Activated naive CD8-positive, alpha-beta T cell treated with anti-CD3 and anti-CD28 coated beads, Interleukin-2, amount 50 U/mL, for 16 hours (primary cell): Measurements from ENCODE around the gene ANKRD55.
"Not testable (repeated sequence)": the region's sequence is repeated elsewhere in the genome, so short reads cannot be mapped to it uniquely, and the experiment has no call there.

Source experiments
- DNase-seq: peaks from one replicate; pipeline ENCODE4 v3.0.0-alpha.2; 2020; ENCODE audit warnings: low read depth, low spot score

ANKRD55 gene

DNA sequence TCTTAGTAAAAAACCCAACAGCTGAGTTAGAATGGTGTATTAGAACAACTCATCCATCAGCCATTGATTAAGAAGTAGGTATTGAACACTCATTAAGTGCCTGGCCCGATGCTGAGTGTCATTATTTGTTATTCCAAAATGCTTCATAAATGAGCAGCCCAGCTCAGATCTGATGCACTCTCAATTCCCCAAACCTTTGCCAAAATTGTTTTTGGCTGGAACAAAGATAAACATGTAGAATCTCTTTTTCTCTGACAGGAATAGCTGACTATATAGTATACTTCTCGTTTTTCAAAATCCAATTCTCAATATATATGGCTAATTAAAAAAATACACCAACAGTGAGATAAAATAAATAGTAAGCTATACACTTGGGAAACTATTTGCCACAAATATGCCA is 20.0 kb upstream of the ANKRD55 start:
- DNase-seq, result no peak

DNA sequence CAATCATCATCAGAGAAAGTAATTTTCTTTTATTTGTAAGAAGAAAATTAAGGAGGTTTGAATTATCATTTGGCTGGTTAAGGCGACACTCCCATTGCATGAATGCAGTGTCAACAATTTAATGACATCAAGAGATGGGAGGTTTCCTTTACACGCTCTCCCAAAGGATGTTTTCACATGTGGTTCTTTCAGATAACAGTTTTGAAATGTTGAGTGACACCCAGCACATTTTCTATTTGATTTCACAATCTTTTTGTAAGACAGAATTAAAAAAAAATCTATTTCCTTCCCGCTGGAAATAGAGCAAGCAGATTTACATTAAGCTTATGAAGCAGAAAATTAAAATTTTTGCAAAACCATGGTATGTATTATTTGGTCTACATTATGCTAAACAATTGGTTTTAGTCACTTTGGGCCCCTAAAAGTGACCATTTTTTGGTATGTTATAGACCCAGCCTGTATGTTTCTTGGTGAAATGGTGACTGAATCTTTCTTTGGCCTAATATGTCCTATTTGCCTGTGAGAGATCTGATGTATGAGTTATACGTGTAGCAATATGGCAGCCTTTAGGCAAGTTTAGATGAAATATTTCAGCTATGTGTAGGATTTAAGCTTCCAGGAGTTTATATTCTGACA is 18.9 kb upstream of the ANKRD55 start:
- no peak for DNase-seq

DNA sequence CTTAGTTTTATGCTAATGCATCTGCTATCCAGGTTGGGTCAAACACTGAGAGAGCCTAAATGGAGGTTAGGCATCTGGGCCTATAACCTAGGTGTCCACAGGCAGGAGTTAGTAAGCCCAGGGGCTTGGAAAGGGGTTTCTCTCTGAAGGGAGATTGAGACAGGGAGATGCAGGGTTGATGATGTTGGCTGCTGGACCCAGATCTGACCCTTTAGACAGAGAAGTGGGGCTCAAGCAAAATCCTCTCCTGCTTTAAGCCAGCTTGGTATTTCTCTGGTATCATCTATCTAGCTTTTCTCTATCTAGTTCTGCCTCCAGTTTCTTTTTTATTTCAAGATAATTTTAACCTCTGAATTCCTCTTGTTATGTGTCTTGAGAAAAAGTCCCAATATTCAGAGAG is 18.3 kb upstream of the ANKRD55 start:
- no peak for DNase-seq

DNA sequence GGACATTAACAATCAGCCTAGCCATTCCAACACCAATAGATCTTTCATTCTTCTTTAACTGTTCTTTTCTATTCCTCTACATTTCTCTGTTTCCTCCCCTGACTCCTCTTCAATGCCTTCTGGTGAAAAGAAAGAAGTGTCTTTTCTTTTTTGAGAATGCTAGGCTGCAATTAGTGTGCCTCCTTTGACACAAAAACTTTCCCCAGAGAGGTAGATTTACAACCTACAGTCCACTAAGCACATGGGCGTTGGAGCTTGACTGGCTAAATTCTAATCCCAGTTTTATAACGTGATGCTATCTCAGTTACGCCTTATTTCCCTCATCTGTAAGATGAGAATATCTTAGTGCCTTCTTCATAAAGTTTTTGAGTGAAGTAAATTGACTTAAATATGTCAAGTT is 16.9 kb upstream of the ANKRD55 start:
- no peak for DNase-seq

DNA sequence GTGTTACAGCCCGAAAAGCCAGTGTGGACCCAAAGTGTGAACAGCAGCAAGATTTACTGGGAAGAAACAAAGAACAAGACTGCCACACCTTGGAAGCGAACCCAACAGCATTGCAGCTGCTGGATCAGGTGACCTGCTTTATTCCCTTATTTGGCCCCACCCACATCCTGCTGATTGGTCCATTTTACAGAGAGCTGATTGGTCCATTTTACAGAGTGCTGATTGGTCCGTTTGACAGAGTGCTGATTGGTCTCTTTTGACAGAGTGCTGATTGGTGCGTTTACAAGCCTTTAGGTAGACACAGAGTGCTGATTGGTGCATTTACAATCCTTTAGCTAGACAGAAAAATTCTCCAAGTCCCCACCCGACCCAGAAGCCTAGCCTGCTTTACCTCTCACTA is 16.0 kb upstream of the ANKRD55 start:
- not testable (repeated sequence) for DNase-seq

DNA sequence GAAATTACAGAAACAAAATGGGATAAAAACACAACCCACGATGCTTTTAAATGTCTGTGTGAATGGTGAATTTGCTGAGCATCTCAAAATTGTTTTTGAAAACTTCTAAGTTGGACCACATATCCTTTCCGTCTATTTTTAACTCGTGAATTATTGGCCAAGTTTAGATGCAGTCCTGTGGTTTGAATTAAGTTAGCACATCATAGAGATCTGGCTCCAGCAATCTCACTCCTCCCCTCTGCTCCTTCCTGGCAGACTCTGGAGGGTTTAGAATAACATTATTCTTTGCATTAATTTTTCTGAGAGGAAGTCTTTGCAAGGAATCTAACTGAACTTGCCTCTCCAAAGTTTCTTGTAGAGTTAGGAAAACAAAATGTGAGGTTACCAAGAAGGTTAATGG is 14.5 kb upstream of the ANKRD55 start:
- no peak for DNase-seq

DNA sequence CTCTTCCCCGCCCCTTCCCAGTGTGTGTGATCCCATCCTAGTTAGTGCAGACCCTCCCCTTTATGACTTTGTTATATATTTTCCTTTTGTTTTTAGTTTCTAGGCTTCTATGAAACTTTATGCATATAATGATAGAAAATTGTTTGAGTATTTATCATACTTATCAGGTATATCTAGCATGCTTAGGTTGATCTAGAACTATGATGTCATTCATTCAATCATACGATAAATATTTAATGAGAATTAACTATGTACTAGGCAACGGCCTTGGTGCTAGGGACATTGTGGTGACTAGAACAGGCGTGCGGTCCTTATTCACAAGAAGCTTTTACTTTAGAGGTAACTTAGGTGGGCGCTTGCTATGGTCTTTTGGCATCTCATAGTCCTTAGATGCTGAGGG is 13.6 kb upstream of the ANKRD55 start:
- no peak for DNase-seq

DNA sequence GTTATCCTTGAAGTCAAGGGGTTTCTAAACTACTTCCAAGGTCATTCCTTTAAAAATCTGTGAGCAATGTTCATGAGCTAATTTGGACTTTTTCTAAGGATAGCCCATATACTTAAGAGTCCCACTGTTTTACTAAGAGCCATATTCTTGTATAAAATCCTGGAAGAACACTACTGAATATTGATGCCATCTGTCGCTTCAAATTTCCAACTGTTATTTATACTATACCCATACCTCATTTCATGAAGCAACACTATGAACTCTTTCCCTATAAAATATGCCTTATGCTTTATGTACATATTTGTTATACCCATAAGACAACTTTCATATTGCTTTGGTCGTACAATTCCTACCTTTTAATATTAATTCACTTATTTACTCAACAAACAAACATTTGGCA is 12.4 kb upstream of the ANKRD55 start:
- no peak for DNase-seq

DNA sequence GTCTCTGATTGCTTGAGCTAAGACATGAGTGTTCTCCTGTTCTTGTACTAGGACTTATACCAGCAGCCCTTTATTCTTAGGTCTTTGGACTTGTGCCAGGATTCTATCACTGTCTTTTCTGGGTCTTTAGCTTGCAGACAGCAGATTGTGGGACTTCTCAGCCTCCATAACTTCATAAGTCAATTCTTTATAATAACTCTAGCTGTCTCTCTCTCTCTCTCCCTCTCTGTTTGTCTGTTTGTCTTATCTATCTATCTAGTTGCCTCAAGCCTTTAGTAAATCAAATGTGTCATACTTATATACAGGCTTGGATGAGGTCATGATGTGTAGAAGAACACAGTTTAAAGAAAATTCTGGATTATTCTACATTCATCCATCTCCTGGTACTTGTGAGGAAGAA is 11.5 kb upstream of the ANKRD55 start:
- DNase-seq, result no peak

DNA sequence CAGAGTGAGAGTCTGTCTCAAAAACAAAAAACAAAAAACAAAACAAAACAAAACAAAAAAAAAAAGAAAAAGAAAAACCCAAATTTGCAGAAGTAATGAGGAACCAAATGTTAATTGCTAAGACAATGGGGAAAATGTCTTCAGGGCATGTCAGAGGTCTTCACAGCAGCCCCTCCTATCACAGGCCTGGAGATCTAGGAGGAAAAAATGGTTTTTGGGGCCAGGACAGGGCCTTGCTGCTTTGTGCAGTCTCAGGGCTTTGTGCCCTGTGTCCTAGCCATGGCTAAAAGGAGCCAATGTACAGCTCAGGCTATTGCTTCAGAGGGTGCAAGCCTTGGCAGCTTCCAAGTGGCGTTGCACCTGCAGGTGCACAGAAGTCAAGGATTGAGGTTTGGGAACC is 9.1 kb upstream of the ANKRD55 start:
- not testable (repeated sequence) for DNase-seq

DNA sequence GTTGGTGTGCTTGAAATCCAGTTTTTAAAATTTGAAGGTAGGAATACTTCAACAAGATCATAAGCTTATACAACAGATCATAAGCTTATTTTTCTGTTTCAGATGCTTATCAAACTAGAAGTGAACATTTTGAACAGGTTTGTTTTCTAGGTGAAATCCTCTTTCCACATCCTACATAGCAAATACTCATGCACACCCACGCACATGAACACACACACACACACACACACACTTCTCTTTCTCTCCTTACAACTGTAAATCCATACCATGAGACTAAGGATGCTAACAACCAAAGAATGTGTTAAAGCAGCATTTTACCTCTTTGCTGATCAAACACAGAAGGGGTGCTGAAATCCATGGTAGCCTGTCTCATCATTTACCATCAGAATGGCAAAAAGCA is 592 bp downstream of the ANKRD55 start:
- no peak for DNase-seq

DNA sequence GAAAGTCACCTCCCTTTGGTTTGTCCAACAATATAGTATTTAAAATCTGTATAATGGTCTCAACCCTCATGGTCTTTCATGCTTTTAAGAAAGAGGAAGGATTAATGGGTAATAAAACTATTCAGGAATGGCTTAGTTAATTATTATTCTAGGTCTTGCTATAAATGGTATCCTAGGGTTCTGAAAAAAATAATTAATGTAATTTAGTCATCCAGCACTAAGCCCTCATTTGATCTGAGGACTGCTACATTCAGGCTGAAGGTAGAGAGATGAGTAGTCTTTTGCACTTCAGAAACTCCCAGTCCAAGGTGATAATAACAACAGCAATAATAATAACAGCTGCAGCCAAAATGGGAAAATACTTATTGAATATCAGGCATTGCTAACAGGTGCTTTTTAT is 2.6 kb downstream of the ANKRD55 start:
- DNase-seq, result no peak

DNA sequence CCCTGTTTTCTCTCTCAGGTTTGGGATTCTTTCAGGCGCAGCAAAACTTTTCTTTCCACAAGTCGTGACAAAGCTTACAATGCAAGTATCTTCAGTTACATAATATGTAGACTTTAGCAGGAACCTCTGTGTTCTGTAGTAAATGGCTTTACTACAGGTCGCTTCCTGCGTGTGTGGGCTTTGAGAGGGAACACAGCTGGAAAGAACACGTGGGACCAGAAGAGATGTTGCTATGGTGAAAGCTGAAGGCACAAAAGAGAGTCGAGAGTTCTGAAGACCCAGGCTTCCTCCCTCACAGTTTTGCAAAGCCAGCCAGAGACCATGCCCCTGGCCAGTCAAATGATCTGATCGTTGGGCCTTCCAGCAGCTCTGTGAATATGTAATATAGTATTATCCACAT is 4.0 kb downstream of the ANKRD55 start:
- no peak for DNase-seq

DNA sequence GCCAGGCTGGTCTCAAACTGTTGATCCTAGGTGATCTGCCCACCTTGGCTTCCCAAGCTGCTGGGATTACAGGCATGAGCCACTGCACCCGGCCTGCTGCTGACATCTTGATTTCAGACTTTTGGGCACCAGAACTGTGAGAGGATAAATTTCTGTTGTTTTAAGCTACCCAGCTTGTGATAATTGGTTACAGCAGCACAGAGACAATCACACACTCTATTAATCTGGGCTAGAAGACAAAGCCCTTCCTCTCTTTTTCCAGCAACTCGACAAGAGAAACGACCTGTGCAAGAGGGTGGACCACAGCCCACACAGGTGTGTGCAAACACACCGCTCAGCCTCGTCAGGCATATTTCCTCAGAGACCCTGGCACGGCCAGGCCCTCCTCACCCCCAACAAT is 4.5 kb downstream of the ANKRD55 start:
- DNase-seq, result no peak

DNA sequence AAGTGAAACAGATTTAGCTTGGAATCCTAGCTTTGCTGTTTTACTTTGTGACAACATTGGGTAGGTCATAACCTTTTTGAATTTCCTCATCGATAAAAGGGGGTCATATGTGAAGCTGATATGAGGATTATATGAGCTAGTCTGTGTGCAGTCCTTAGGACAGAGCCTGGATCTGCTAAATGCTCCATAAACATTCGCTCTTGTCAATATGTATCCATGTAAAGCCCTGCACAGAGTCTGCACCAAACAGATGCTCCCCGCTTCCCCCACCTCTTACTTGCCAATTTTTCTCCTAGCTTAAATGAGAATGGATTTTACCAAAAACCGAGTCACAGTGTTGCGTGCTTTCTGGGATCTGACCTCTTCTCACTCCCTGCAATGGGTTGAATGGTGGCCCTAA is 5.4 kb downstream of the ANKRD55 start:
- no peak for DNase-seq

DNA sequence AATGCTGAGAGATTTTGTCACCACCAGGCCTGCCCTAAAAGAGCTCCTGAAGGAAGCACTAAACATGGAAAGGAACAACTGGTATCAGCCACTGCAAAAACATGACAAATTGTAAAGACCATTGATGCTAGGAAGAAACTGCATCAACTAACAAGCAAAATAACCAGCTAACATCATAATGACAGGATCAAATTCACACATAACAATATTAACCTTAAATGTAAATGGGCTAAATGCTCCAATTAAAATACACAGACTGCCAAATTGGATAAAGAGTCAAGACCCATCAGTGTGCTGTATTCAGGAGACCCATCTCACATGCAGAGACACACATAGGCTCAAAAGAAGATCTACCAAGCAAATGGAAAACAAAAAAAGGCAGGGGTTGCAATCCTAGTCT is 9.8 kb downstream of the ANKRD55 start:
- not testable (repeated sequence) for DNase-seq

DNA sequence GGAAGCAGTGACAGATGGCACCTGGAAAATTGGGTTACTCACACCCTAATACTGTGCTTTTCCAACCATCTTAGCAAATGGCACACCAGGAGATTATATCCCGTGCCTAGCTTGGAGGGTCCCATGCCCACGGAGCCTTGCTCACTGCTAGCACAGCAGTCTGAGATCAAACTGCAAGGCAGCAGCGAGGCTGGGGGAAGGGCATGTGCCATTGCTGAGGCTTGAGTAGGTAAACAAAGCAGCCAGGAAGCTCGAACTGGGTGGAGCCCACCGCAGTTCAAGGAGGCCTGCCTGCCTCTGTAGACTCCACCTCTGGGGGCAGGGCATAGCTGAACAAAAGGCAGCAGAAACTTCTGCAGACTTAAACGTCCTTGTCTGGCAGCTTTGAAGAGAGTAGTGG is 11.5 kb downstream of the ANKRD55 start:
- not testable (repeated sequence) for DNase-seq

DNA sequence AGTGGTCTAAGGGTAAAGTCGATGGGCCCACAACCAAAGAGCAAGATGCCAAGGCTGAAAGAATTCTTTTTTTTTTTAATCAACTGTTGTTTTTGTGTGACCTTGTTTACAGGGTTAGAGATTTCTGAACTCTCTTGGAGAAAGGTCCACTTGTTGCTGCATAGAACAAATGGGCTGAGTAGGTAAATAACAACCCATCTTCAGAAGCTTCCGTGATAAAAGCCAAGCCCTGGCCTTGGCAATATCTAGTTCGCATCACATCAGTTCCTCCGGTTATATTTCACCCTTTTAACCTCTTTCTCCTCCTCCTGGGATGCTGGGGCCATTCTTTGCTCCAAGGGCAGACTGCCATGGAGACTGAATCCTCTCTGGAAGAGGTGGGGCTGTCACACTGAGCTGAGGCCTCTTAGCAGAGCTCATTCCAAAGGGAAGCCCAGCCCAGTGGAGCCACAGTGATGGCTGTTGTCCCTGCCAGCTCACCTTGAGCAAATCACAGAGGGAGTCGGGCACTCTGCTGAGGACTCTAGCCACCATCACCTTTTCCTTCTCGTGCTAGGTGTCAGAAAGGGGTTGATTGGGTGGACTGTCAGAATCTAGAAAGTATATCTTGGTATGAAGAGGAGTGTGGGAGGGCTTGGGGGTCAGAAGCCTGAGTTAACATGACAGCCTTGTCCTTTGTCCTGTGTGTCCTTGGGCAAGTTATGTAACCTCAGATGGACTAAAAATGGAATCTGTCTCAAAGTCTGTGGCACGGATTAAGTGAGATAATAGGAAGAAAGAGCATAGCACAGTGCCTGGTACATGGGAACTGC is 17.9 kb downstream of the ANKRD55 start:
- DNase-seq, result no peak

DNA sequence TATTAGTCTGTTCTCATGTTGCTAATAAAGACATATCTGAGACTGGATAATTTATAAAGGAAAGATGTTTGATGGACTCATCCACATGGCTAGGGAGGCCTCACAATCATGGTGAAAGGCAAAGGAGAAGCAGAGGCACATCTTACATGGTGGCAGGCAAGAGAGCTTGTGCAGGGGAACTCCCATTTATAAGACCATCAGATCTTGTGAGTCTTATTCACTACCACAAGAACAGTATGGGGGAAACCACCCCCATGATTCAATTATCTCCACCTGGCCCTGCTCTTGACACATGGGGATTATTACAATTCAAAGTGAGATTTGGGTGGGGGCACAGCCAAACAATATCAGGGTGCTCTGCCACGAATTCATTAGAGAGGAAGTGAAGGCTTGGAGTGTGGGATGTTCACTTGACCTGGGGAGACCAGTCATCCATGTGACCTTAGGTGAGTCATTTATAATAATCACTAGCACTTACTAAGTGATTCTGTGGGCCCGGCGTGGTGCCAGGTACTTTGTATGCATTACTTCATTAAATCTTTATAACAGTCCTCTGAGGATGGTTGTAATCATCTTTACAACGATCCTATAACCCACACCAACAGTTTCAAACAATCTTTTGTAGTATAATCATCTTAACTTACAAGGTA is 19.1 kb downstream of the ANKRD55 start:
- DNase-seq, result not testable (repeated sequence)

DNA sequence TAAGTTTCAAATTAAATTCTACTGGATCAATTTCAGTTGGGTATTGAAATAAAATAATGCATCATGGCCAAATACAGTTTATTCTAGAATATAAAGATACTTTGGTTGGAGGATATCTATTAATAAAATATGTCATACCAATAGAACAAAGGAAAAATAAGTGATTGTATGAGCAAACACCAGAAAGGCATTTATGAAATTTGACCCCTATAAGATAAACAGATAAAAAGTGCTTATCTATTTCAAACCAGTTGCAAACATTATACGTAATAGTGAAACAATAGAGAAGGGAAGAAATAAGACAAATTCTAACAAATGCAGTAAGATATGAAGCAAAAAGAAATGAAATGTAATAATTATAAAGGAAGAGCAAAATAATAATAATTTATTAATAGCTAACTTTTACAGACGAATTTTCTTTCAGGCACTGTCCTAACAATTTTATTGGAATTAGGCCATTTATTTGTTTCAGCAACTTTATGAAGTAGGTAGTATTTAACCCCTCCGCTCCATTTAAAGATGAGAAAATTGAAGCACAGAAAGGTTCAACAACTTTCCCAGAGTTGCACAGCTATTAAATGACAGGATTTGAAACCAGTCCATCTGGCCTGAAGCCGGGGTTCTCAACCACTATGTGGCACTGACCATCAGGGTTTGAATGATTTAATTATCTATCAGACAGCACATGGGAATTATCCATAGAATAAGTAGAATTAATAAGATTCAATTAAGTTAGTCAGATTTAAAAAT is 20.8 kb downstream of the ANKRD55 start:
- no peak for DNase-seq

DNA sequence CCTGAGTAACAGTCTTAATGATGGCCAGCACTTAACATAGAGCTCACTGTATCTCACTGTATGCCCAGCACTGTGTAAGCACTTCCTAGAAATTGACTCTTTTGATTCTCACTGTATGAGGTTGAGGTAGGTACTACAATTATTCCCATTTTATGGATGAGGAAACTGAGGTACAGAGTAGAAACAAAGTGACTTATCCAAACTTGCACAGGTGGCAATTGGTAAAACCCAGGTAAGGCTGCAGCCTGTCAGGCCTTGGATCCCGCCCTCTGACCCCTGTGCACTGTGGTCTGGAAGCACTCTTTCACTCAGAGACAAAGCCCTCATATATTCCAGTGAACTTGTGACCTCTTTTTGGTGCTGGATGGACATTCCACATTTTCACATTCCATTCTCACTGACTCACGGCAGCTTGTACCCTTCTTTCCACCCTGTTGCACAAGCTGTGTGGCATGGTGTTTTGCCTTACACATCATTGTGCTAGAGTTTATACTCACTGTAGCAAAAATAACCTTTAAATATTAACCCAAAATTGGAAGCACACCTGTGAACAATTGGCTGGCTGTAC is 21.7 kb downstream of the ANKRD55 start:
- DNase-seq, result no peak

DNA sequence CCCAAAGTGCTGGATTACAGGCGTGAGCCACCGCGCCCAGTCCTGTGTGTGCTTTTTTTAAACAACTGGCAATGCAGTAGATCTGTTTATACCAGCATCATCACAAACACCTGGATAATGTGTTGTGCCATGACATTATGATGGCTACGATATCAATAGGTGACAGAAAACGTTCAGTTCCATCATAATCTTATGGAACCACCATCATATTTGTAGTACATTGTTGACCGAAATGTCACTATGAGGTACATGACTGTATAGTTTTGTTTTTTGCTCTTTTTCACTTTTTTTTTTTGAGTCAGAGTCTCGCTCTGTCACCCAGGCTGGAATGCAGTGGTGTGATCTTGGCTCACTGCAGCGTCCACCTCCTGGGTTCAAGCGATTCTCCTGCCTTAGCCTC is 24.4 kb downstream of the ANKRD55 start:
- DNase-seq, result no peak
